NCI-H1048 (cell line): ENCODE results near the gene MVB12A.
A peak's percentile ranks its signal among the peaks of the same experiment; 100 is the strongest.

Experiments
- DNase-seq: peaks from one replicate; lab custom pipeline; 2025; lab: John Stamatoyannopoulos, UW

MVB12A gene

DNA sequence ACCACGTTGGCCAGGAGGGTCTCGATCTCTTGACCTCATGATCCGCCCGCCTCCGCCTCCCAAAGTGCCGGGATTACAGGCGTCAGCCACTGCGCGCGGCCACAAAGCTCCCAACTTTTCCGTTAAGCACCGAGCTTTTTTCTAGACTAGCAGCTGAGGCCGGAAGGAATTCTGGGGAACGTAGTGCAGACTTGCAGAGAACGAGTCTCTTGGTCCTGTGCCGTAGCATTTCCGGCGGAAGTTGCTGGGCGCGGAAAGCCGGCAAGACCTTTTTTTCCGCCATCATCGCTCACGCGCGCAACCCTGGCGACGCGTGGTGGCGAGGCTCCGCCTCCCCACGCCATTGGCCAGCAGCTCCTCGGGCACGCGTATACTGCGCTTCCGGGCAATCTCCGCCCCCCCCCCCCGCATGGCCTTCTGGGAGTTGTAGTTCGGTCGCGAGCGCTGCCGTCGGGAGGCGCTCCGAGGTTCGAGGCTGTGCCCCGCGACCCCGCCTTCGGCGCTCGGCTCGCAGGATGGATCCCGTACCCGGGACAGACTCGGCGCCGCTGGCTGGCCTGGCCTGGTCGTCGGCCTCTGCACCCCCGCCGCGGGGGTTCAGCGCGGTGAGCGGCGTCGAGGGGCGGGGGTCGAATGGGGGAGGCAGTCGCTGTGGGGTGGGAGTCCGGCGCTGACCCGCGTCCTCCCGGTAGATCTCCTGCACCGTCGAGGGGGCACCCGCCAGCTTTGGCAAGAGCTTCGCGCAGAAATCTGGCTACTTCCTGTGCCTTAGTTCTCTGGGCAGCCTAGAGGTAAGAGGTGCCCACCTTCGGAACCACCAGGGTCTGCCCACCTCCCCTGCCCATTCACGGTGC is at the start of gene MVB12A:
Gene MVB12A (plus strand): TSS at position 427 of the 854 bp plus-strand sequence. CDS start 89 bp downstream, at position 516.
- peak; percentile 89 for DNase-seq

GRCh38 chr19:17376935-17377600 is 42.8 kb upstream of the MVB12A start, which contains the start of gene PLVAP:
Gene PLVAP, minus strand, starts transcription at chr19:17377342. Its CDS starts 54 bp downstream, at chr19:17377288.
- DNase-seq, result no peak

DNA sequence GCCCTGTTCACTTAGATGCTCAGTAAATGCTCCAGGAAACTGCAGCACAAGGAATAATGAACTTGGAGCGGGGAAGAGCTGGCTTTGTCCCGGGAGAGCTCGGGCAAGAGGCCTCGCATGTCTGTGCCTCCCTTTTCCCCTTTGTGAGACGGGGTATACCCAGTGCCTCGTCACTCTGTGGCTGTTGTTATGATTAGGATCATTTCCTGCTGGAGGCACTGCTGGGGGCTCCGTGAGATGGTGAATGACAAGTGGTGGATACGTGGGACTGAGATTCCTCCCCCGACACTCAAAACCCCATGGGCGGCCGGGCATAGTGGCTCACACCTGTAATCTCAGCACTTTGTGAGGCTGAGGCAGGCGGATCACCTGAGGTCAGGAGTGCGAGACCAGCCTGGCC is 41.6 kb upstream of the MVB12A start:
- no peak for DNase-seq

DNA sequence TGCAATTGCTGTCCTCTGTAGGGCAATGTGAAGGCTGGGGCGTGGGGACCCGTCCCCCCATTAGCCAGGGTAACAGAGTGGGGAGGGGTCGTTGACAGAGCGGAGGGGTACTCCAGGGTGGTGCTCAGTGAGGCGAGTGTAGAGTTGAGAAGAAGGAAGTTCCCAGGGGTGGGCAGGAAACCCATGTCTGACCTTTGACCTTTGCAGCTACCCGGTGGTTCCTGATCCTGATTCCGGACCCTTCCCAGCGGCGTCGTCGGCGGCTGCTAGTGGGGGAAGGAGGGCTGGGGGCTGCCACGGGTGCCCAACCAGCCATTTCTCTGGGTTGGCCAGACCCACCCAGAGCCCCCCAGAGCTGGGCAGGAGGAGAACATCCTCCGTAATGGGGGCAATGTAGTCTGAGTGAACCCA is 40.6 kb upstream of the MVB12A start:
- no peak for DNase-seq

- DNase-seq, result no peak
Observed at GRCh38 chr19:17380426-17381138, 39.3 kb upstream of the MVB12A start.

DNA sequence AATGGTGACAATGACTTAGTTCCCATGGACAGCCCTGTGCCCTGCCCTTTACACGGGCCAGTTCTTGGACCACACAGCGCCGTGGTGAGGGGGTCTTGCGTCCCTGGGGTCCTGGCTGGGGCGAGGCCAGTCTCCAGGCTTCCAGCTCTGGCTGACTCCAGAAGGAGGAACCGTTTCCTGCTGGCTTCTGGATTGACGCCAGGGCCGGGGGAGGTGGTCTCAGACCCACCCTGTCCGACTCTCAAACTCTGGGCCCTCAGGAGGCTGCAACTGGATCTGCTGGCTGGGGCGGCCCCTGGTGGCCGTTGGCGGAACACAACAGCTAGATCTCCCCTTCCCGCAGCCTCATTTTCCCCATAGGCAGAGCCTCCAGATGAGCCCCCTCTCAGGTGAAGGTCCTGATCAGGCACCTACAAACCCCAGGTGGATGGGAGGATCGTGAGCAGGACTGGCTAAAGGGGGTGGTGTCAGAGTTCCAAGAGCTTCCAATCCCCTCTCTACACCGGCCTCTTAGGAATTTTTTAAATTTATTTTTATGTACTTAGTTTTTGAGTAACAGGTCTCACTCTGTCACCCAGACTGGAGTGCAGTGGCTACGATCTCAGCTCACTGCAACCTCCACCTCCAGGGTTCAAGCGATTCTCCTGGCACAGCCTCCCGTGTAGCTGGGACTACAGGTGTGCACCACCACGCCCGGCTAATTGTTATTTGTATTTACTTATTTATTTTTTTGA is 33.8 kb upstream of the MVB12A start:
- DNase-seq, result no peak

DNA sequence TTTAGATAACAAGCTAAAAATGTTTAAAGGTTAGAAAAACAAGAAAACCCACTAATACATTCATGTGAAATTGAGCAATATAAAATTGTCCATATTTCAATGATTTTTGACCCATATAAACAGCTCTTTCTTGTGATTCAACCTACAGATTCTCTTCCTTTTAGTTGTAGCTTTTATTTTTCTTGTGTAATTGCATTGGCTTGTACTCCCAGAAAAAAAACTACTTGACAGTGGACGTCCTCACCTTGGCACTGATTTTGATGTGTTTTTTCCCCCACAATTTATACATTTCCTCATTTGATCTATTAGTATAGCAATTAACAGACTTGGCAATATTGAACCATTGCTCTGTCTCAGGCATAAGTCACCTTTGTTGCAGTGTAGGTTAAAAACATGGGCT is 30.6 kb upstream of the MVB12A start:
- DNase-seq, result no peak

DNA sequence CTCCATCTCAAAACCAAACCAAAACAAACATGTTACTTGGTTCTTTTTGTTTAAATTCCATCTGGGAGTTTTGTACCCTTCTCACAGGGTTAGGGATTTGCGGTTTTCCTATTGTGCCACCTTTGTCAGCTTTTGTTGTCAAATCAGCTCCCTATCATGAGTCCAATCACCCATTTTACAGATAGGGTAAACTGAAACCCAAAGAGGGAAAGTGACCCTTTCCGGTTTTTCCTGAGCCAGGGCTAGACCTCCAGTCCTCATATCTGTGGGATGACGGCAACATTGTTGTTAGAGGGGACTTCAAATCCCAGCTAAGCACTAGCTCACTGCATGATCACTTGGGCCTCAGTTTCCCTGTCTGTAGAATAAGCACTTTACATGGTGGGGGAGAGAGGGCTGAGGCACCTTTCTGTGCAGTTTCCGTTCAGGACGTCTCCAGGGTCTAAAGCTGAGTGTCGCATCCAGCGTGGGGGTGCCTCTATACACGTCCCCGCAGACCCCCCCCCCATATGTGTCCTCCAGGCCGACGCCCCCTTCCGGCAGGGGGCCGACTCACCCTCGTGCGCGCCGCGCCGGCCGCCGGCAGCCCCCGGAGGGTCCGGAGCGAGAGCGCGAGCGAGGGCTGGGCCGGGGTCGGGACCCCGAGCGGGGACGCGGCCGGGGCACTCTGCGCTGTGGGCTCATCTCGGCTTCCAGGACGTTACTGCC is 29.7 kb upstream of the MVB12A start:
- no peak for DNase-seq

- DNase-seq, result peak; percentile 84
Observed at GRCh38 chr19:17390665-17391370, 29.0 kb upstream of the MVB12A start.

- DNase-seq, result no peak
Observed at GRCh38 chr19:17391371-17392151, 28.3 kb upstream of the MVB12A start.

- no peak for DNase-seq
Observed at GRCh38 chr19:17393002-17393401, 26.8 kb upstream of the MVB12A start.

GRCh38 chr19:17393914-17394313 is 25.9 kb upstream of the MVB12A start, which contains the start of gene CCDC194:
Gene CCDC194, minus strand, starts transcription at chr19:17394196. Its CDS starts 38 bp downstream, at chr19:17394158.
- no peak for DNase-seq

DNA sequence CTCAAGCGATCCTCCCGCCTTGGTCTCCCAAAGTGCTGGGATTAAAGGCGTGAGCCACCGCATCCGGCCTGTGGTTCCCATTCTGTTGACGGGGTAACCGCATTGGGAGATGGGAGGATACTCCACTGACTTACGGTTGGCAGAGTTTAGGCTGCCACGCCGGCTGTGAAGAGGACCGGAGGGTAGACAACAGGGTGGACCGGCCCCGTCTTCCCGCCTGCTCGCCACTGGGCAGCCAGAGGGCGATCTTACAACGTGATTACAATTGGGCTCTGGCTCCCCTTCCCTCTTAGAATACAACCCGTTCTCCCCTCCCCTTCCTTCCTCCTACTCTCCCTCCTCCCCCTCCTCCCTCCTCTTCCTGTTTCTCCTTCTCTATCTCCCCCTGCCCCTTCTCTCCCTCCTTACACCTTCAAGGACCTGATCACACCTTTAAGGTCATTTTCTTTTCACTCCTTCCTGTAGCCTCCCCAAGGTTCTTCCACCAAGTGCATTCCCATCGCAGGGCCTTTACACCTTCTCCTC is 24.9 kb upstream of the MVB12A start:
- no peak for DNase-seq

GRCh38 chr19:17398902-17399527 is 20.8 kb upstream of the MVB12A start:
- DNase-seq, result no peak

DNA sequence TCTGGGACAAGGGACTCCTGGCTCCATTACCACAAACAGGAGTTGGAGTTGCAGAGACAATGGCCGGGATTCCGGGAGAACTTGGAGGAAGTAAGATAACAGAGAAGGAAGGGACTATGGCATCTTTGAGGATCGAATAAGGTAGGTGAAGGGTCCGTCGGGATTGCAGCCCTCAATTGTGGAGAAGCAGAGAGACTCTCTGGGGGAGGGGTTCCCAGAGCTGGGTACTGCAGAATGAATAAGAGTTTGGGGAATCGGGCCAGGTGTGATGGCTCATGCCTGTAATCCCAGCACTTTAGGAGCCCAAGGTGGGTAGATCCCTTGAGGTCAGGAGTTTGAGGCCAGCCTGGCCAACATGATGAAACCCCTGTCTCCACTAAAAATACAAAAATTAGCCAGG is 18.2 kb upstream of the MVB12A start:
- DNase-seq, result no peak

DNA sequence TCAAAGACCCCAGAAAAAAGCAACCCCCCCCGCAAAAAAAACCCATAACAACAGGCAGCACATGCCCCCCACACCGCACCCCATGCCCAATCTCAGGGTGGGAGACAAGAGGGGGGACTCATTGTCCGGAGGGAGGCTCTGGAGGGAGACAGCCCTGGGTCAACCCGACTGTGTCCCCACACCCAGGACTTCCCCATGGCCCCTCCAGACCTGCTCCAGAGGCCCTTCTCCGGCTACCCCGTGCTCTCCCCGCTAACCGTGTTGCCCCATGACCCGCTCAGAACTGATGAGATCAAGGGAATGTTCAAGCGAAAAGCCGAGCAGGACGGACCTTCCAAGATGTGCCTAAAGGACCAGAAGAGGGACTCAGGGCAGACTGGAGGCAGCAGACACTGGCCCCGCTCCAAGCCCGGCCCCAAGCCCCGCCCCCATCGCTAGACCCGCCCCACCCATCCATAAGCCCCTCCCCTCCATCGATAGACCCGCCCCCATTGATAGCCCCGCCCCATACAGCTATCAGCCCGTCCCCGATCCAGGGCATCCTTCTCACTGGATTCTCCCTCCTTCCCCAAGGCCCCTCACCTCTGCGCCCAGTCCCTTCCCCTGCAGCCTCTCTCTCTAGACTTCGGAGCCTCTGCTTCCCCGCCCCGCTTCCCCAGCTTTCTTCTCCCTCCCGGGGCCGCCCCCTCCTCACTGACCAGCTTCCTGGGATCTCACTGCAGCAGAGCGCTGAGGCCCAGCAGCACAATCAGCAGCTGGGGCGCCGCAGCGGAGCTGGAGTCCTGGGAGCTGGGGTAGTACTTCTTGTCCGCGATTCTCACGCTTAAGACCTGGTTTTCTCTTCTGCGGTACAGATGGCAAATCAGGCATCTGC is 16.6 kb upstream of the MVB12A start:
- DNase-seq, result no peak

- DNase-seq, result no peak
Observed at GRCh38 chr19:17404015-17404414, 15.8 kb upstream of the MVB12A start.
